Measurements from ENCODE around the gene ANKLE1. TPM values are rescaled to one million over a fixed set of nuclear protein-coding genes. Genes with fewer than 3 reads are reported as not detected.

ANKLE1 gene
- total RNA-seq, 5 donors from 2014 or later (not counting 1 experiment from before 2014, with no cell fraction given), result 0.93 to 6.5 (median 2.9) TPM

DNA sequence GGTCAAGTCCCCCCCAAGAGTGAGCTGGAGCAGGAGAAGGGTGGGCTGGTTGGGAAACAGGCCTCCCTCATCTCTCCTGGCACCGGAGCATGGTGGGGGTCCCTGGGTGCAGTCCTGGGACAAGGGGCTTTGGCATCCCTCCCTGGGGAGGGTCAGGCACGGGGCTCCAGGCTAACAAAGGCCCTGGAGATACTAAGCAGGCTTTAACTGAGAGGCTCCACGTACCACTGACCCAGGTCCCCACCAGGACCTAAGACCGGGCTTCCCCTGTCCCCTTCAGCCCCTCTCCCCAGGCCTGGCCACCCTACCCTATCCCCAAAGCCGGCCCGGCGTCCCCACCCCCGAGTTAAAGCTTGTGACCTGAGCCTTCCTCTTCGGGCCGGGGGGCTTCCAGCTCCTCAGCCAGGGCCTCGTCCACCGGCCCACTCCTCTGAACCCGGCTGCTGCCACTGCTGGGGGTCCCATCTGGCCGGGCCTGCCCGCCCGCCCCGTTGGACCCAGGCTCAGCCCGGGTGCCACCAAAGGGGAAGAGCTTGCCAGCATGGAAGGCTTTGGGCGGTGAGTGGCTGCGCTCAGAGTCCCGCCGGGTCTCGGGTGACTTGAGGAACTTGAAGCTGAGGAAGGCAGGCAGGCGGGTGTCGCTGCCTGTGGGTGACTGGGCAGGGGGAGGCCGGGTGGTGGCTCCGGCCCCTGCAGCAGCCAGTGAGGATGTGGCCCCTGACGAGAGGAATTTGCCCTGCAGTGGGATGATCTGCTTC lies 42.8 kb downstream of the ANKLE1 start:
- no peak overlapping the region for H3K4me3 ChIP-seq (ENCODE audit: control insufficient read depth in 1 of 2, extremely low read depth in 1 of 2, low read length in 1 of 2)
- peaks cover 15 to 20% of the 10 kb centered on the region in 2 donors for H3K36me3 ChIP-seq (ENCODE audit: control insufficient read depth in 2 of 2, extremely low read depth in 1 of 2, insufficient read depth in 1 of 2, low read length in 1 of 2)
- H3K36me3 Mint-ChIP-seq, result peaks cover 11% of the 10 kb centered on the region
- 91% methylated on average over 28 of the region's 28 CpGs for WGBS (ENCODE audit: insufficient coverage)
- DNase-seq (no peak), ATAC-seq (replicated peaks in 1 of 4) (no peak)
- H3K4me1 ChIP-seq (ENCODE audit: control insufficient read depth in 1 of 2, extremely low read depth in 1 of 2, insufficient read depth in 2 of 2, low read length in 2 of 2), result peaks cover 2 to 26% of the 10 kb centered on the region in 2 experiments
- POLR2A ChIA-PET, result no interaction called here
- H3K9me3 ChIP-seq, result no peaks in the 10 kb centered on the region
- no peak overlapping the region for H3K4me3 Mint-ChIP-seq
- peaks cover 0 to 2% of the 10 kb centered on the region in 2 experiments for H3K27me3 ChIP-seq (replicated peaks in 1 of 2; ENCODE audit: control insufficient read depth in 2 of 2, extremely low read depth in 1 of 2, insufficient read depth in 2 of 2, low read length in 1 of 2)
- H3K27me3 Mint-ChIP-seq, result no peaks in the 10 kb centered on the region
- peaks cover 4 to 12% (median 11%) of the 10 kb centered on the region in 3 donors for H3K4me1 Mint-ChIP-seq
- CTCF ChIA-PET, result no interaction called here
- H3K9me3 Mint-ChIP-seq, result no peaks in the 10 kb centered on the region
- H3K27ac Mint-ChIP-seq, result no peak overlapping the region
- no peak overlapping the region for H3K27ac ChIP-seq (ENCODE audit: low read length)

DNA sequence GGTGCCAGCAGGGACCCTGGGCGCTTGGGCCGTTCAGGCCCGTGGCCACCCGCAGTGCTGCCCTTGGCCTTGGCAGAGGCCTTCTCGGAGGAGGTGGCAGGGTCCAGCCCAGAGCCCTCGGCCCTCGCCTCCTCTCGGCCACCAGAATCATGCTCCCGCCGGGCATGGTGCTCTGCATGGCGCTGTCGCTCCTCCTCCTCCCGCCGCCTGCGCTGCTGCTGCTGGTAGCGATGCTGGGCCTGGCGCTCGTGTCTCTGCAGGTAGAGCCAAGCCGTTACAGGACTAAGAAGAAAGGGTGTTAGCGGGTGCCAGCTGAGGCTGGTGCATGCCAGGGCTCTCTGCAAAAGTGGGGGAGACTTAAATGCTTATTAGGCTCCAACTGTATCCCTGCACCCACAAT lies 43.4 kb downstream of the ANKLE1 start:
- WGBS (ENCODE audit: insufficient coverage), result 96% methylated on average over 15 of the region's 20 CpGs
- no peak for ATAC-seq (replicated peaks in 1 of 4)
- POLR2A ChIA-PET, result no interaction called here

DNA sequence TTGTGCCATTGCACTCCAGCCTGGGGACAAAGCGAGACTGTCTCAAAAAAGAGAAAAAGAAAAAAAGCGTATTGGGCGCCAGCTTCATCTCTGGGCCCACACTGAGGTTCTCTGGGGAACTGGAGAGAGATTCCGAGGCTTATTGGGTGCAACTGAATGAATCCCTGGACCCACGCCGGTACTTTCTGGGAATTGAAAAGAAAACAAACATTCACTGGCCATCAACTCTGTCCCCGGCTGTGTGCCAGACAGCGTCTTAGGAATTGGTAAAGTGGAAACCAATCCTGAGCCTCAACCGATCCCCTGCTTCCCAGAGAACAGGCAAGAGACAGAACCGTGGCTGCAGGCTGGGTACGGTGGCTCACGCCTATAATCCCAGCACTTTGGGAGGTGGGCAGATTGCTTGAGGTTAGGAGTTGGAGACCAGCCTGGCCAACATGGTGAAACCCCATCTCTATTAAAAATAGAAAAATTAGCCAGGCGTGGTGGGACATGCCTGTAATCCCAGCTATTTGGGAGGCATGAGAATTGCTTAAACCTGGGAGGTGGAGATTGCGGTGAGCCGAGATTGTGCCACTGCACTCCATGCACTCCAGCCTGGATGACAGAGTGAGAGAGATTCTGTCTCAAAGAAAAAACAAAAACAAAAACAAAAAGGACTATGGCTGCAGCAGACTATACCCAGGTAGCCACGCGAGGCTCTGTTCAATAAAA lies 44.3 kb downstream of the ANKLE1 start:
- H3K4me3 Mint-ChIP-seq, result no peak overlapping the region

More for the DNA sequence above, 43.4 kb downstream of the ANKLE1 start:
- no peak overlapping the region for H3K27ac ChIP-seq (ENCODE audit: low read length)
- peaks cover 0 to 7% of the 10 kb centered on the region in 2 experiments for H3K27me3 ChIP-seq (replicated peaks in 1 of 2; ENCODE audit: control insufficient read depth in 2 of 2, extremely low read depth in 1 of 2, insufficient read depth in 2 of 2, low read length in 1 of 2)
- Mint-ChIP-seq H3K36me3 (peaks cover 9% of the 10 kb centered on the region), H3K4me1 (peaks cover 9 to 16% (median 12%) of the 10 kb centered on the region in 3 donors), H3K27me3 (no peaks in the 10 kb centered on the region), H3K27ac (no peak overlapping the region), H3K4me3 (no peak overlapping the region), H3K9me3 (no peaks in the 10 kb centered on the region)
- no peak for DNase-seq
- H3K4me3 ChIP-seq (ENCODE audit: control insufficient read depth in 1 of 2, extremely low read depth in 1 of 2, low read length in 1 of 2), result no peak overlapping the region
- H3K4me1 ChIP-seq (ENCODE audit: control insufficient read depth in 1 of 2, extremely low read depth in 1 of 2, insufficient read depth in 2 of 2, low read length in 2 of 2), result peaks cover 2 to 32% of the 10 kb centered on the region in 2 experiments
- CTCF ChIA-PET, result no interaction called here
- no peaks in the 10 kb centered on the region for H3K9me3 ChIP-seq
- H3K36me3 ChIP-seq (ENCODE audit: control insufficient read depth in 2 of 2, extremely low read depth in 1 of 2, insufficient read depth in 1 of 2, low read length in 1 of 2), result peaks cover 9 to 20% of the 10 kb centered on the region in 2 donors

DNA sequence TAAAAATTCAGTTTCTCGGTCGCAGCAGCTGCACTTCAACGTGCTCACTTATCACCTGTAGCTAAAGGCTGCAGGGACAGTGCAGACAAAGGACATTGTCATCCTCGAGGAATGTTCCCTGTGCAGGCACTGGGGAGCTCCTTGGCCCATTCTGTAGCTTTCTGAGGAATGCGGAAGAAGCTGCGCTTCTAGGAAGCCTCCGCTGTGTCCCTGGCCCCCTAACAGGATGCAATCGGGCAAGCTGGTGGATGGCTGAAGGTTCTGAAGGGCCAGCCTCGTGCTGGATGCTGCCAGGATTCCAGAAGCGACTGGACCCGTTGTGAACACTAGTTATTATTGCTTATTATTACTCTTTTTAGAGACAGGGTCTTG lies 44.9 kb downstream of the ANKLE1 start:
- no peak overlapping the region for H3K27ac ChIP-seq (ENCODE audit: low read length)
- WGBS (ENCODE audit: insufficient coverage), result 92% methylated on average over 7 of the region's 11 CpGs
- CTCF ChIA-PET, result no interaction called here
- peaks cover 0 to 8% of the 10 kb centered on the region in 2 donors for H3K36me3 ChIP-seq (ENCODE audit: control insufficient read depth in 2 of 2, extremely low read depth in 1 of 2, insufficient read depth in 1 of 2, low read length in 1 of 2)
- H3K4me1 ChIP-seq (ENCODE audit: control insufficient read depth in 1 of 2, extremely low read depth in 1 of 2, insufficient read depth in 2 of 2, low read length in 2 of 2), result peaks cover 2 to 37% of the 10 kb centered on the region in 2 experiments
- no peaks in the 10 kb centered on the region for H3K9me3 Mint-ChIP-seq
- no peak overlapping the region for H3K4me3 ChIP-seq (ENCODE audit: control insufficient read depth in 1 of 2, extremely low read depth in 1 of 2, low read length in 1 of 2)
- DNase-seq (no peak), ATAC-seq (replicated peaks in 1 of 4) (no peak)
- POLR2A ChIA-PET, result interaction anchor here in 1 of 2 donors (0.6 to 1.1 kb wide), 3 partner anchors 20 to 54 kb away, joined by 3 to 9 read pairs (median 3); no protein-coding TSS in a partner anchor
- H3K9me3 ChIP-seq, result no peaks in the 10 kb centered on the region
- H3K27ac Mint-ChIP-seq, result no peak overlapping the region
- peaks cover 0 to 7% of the 10 kb centered on the region in 2 experiments for H3K27me3 ChIP-seq (replicated peaks in 1 of 2; ENCODE audit: control insufficient read depth in 2 of 2, extremely low read depth in 1 of 2, insufficient read depth in 2 of 2, low read length in 1 of 2)
- H3K4me1 Mint-ChIP-seq, result peaks cover 11 to 22% (median 17%) of the 10 kb centered on the region in 3 donors
- H3K36me3 Mint-ChIP-seq, result peaks cover 7% of the 10 kb centered on the region
- H3K27me3 Mint-ChIP-seq, result no peaks in the 10 kb centered on the region
- peak overlapping the region; percentile 42 to 59 (median 46) for H3K4me3 Mint-ChIP-seq

More for the DNA sequence above, 44.3 kb downstream of the ANKLE1 start:
- Histone ChIP-seq H3K27me3 (replicated peaks in 1 of 2; ENCODE audit: control insufficient read depth in 2 of 2, extremely low read depth in 1 of 2, insufficient read depth in 2 of 2, low read length in 1 of 2) (peaks cover 0 to 7% of the 10 kb centered on the region in 2 experiments), H3K9me3 (no peaks in the 10 kb centered on the region), H3K4me3 (ENCODE audit: control insufficient read depth in 1 of 2, extremely low read depth in 1 of 2, low read length in 1 of 2) (no peak overlapping the region), H3K4me1 (ENCODE audit: control insufficient read depth in 1 of 2, extremely low read depth in 1 of 2, insufficient read depth in 2 of 2, low read length in 2 of 2) (peaks cover 2 to 37% of the 10 kb centered on the region in 2 experiments), H3K27ac (ENCODE audit: low read length) (no peak overlapping the region), H3K36me3 (ENCODE audit: control insufficient read depth in 2 of 2, extremely low read depth in 1 of 2, insufficient read depth in 1 of 2, low read length in 1 of 2) (peaks cover 2 to 11% of the 10 kb centered on the region in 2 donors)
- no peaks in the 10 kb centered on the region for H3K27me3 Mint-ChIP-seq
- H3K27ac Mint-ChIP-seq, result no peak overlapping the region
- DNase-seq (no peak), ATAC-seq (replicated peaks in 1 of 4) (no peak)
- WGBS (ENCODE audit: insufficient coverage), result 98% methylated on average over 11 of the region's 17 CpGs
- H3K9me3 Mint-ChIP-seq, result no peaks in the 10 kb centered on the region
- H3K36me3 Mint-ChIP-seq, result peaks cover 7% of the 10 kb centered on the region
- H3K4me1 Mint-ChIP-seq, result peaks cover 11 to 22% (median 17%) of the 10 kb centered on the region in 3 donors
- ChIA-PET POLR2A (interaction anchor here in 1 of 2 donors (0.6 kb wide), 1 partner anchor 41 kb away, joined by 3 read pairs; no protein-coding TSS in a partner anchor), CTCF (no interaction called here)

DNA sequence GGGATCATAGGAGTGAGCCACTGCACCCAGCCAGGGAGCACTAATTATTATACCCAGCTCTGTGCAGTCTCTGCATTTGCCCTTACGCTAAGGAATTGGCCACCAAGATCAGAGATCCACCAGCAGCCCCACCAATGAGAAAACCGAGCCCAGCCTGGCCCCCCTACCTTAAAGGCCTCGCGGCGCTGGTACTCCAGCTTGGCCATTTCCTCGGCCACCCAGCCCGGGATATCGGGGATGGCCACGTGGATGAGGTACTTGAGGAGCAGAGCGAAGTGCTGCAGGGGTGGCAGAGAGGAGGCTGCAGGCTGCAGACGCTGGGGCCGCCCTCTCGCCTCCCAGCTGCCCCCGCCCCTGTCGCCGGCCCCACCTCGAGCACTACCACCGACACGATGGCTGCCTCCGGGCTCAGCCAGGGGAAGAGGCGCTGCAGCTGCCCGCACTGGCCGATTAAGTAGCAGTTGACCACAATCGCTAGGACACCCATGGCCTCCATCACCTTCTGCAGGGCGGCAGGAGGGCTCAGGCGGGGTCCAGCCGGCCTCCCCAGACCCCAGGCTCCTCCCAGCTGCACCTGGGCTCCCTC lies 45.5 kb downstream of the ANKLE1 start:
- no peak overlapping the region for H3K27ac Mint-ChIP-seq
- POLR2A ChIA-PET, result interaction anchor here in 1 of 2 donors (0.6 to 1.1 kb wide), 2 partner anchors 21 to 55 kb away, joined by 3 to 9 read pairs; no protein-coding TSS in a partner anchor
- H3K9me3 ChIP-seq, result no peaks in the 10 kb centered on the region
- H3K4me1 Mint-ChIP-seq, result peaks cover 11 to 22% (median 17%) of the 10 kb centered on the region in 3 donors
- DNase-seq, result no peak
- peak overlapping the region; percentile 46 to 78 (median 59) for H3K4me3 Mint-ChIP-seq
- H3K4me3 ChIP-seq (ENCODE audit: control insufficient read depth in 1 of 2, extremely low read depth in 1 of 2, low read length in 1 of 2), result no peak overlapping the region
- no peaks in the 10 kb centered on the region for H3K9me3 Mint-ChIP-seq
- H3K36me3 Mint-ChIP-seq, result peaks cover 7% of the 10 kb centered on the region
- H3K27me3 ChIP-seq (replicated peaks in 1 of 2; ENCODE audit: control insufficient read depth in 2 of 2, extremely low read depth in 1 of 2, insufficient read depth in 2 of 2, low read length in 1 of 2), result peaks cover 0 to 7% of the 10 kb centered on the region in 2 experiments
- ATAC-seq (replicated peaks in 1 of 4), result no peak
- peaks cover 2 to 37% of the 10 kb centered on the region in 2 experiments for H3K4me1 ChIP-seq (ENCODE audit: control insufficient read depth in 1 of 2, extremely low read depth in 1 of 2, insufficient read depth in 2 of 2, low read length in 2 of 2)
- 92% methylated on average over 25 of the region's 27 CpGs for WGBS (ENCODE audit: insufficient coverage)
- no peak overlapping the region for H3K27ac ChIP-seq (ENCODE audit: low read length)
- no peaks in the 10 kb centered on the region for H3K27me3 Mint-ChIP-seq
- peaks cover 0 to 8% of the 10 kb centered on the region in 2 donors for H3K36me3 ChIP-seq (ENCODE audit: control insufficient read depth in 2 of 2, extremely low read depth in 1 of 2, insufficient read depth in 1 of 2, low read length in 1 of 2)
- CTCF ChIA-PET, result no interaction called here
